NB4 (cell line): ENCODE measurements around the gene BIRC3.

Experiments used
- CTCF ChIP-seq: IDR thresholded peaks from one replicate; pipeline ENCODE4 v1.5.1; 2012; ENCODE audit warnings: low read depth, low read length
- POLR2A ChIP-seq: IDR thresholded peaks from 2 replicates; pipeline ENCODE4 v1.6.1; 2011; ENCODE audit warnings: mild to moderate bottlenecking; ENCODE audit not compliant: insufficient read length; ENCODE audit errors: extremely low read depth

GRCh38 chr11:102346456-102346747, 29.1 kb downstream of the BIRC3 start:
- TF ChIP-seq CTCF, result no peak
- no peak for TF ChIP-seq POLR2A
